Mesenchymal stem cell (in vitro differentiated cells and primary cell): ENCODE data around the gene RPL10.
A peak's percentile ranks its signal among the peaks of the same experiment; 100 is the strongest.

ENCODE experiments used
- DNase-seq: peaks from one replicate; pipeline ENCODE4 v3.0.0-alpha.2; 2013
- H2AFZ ChIP-seq: one replicate; pipeline ENCODE4 v1.6.1; 2013; ENCODE audit warnings: low read depth, mild to moderate bottlenecking, control low read depth, inconsistent platforms, low read length, moderate library complexity
- H2AK5ac ChIP-seq: 2 replicates; pipeline ENCODE4 v1.6.1; 2013; ENCODE audit warnings: low read length, moderate library complexity, mild to moderate bottlenecking, inconsistent platforms; ENCODE audit not compliant: severe bottlenecking
- H2BK120ac ChIP-seq: one replicate; pipeline ENCODE4 v1.6.1; 2013; ENCODE audit warnings: low read depth, mild to moderate bottlenecking, inconsistent platforms, low read length, moderate library complexity
- H2BK12ac ChIP-seq, 2 experiments: one replicate each; pipeline ENCODE4 v1.6.1; 2013; ENCODE audit warnings: inconsistent platforms in 2 of 2, low read length in 2 of 2, mild to moderate bottlenecking in 2 of 2, moderate library complexity in 2 of 2, control low read depth in 1 of 2
- H2BK15ac ChIP-seq: one replicate; pipeline ENCODE4 v1.6.1; 2013; ENCODE audit warnings: mild to moderate bottlenecking, low read depth, inconsistent platforms; ENCODE audit not compliant: poor library complexity, severe bottlenecking
- H2BK5ac ChIP-seq: 2 replicates; pipeline ENCODE4 v1.6.1; 2013; ENCODE audit warnings: low read depth, mild to moderate bottlenecking, low read length, control low read depth, inconsistent platforms; ENCODE audit not compliant: poor library complexity, severe bottlenecking
- H3K14ac ChIP-seq, 2 experiments: one replicate each; pipeline ENCODE4 v1.6.1; 2013; ENCODE audit warnings: inconsistent platforms in 2 of 2, low read length in 2 of 2, control low read depth in 1 of 2, mild to moderate bottlenecking in 1 of 2, moderate library complexity in 1 of 2
- H3K18ac ChIP-seq, 2 experiments: one replicate each; pipeline ENCODE4 v1.6.1; 2013; ENCODE audit warnings: inconsistent platforms in 2 of 2, low read length in 2 of 2, control low read depth in 1 of 2, low read depth in 1 of 2, mild to moderate bottlenecking in 1 of 2
- H3K23ac ChIP-seq, 2 experiments: one replicate each; pipeline ENCODE4 v1.6.1; 2013; ENCODE audit warnings: inconsistent platforms in 2 of 2, low read length in 2 of 2, mild to moderate bottlenecking in 2 of 2, moderate library complexity in 2 of 2, control low read depth in 1 of 2
- H3K27ac ChIP-seq: 2 replicates; pipeline ENCODE4 v1.5.1; 2013; ENCODE audit warnings: mild to moderate bottlenecking, moderate library complexity, low read length, control low read depth, inconsistent platforms; ENCODE audit not compliant: poor library complexity, severe bottlenecking
- H3K27me3 ChIP-seq, 2 experiments: 2 replicates each; pipeline versions ENCODE4 v1.6.1 to v1.7.0; 2013; ENCODE audit warnings: low read length in 2 of 2, mild to moderate bottlenecking in 2 of 2, moderate library complexity in 2 of 2, control low read depth in 1 of 2, inconsistent platforms in 1 of 2; ENCODE audit not compliant: control insufficient read depth in 1 of 2, insufficient read depth in 1 of 2
- H3K36me3 ChIP-seq, 2 experiments: 2 replicates each; pipeline versions ENCODE4 v1.6.1 to v1.7.0; 2013; ENCODE audit warnings: low read length in 2 of 2, control low read depth in 1 of 2, inconsistent platforms in 1 of 2, low read depth in 1 of 2, mild to moderate bottlenecking in 1 of 2; ENCODE audit not compliant: insufficient read depth in 2 of 2, control insufficient read depth in 1 of 2
- H3K4ac ChIP-seq, 2 experiments: one replicate each; pipeline ENCODE4 v1.6.1; 2013; ENCODE audit warnings: inconsistent platforms in 2 of 2, low read length in 2 of 2, mild to moderate bottlenecking in 2 of 2, moderate library complexity in 2 of 2, control low read depth in 1 of 2, low read depth in 1 of 2
- H3K4me1 ChIP-seq: 2 replicates; pipeline ENCODE4 v1.6.1; 2013; ENCODE audit warnings: low read depth, low read length, control low read depth; ENCODE audit not compliant: control insufficient read depth, insufficient read depth
- H3K4me2 ChIP-seq: 2 replicates; pipeline ENCODE4 v1.6.1; 2013; ENCODE audit warnings: low read length, mild to moderate bottlenecking, inconsistent platforms; ENCODE audit not compliant: poor library complexity, severe bottlenecking
- H3K4me3 ChIP-seq, 2 experiments: 2 replicates each; pipeline versions ENCODE4 v1.5.1 to v1.7.0; 2013; ENCODE audit warnings: low read length in 2 of 2, mild to moderate bottlenecking in 2 of 2, control low read depth in 1 of 2, low read depth in 1 of 2; ENCODE audit not compliant: insufficient read depth in 1 of 2
- H3K79me1 ChIP-seq: replicated peaks from 2 replicates; pipeline ENCODE4 v1.6.1; 2013; ENCODE audit warnings: mild to moderate bottlenecking, control low read depth, low read length, inconsistent platforms; ENCODE audit not compliant: poor library complexity, severe bottlenecking
- H3K9ac ChIP-seq: 2 replicates; pipeline ENCODE4 v1.7.0; 2013; ENCODE audit warnings: mild to moderate bottlenecking, low read length, moderate library complexity
- H3K9me3 ChIP-seq: 2 replicates; pipeline ENCODE4 v1.7.0; 2013; ENCODE audit warnings: mild to moderate bottlenecking, low read length; ENCODE audit not compliant: control insufficient read depth
- H4K8ac ChIP-seq: one replicate; pipeline ENCODE4 v1.6.1; 2013; ENCODE audit warnings: inconsistent platforms, mild to moderate bottlenecking, low read length, moderate library complexity
- H4K91ac ChIP-seq: one replicate; pipeline ENCODE4 v1.6.1; 2013; ENCODE audit warnings: mild to moderate bottlenecking, low read length, inconsistent platforms
- WGBS: methylation state at CpG from one replicate; pipeline ENCODE4 v1.1.7; 2013; ENCODE audit warnings: mixed read lengths; 5-methylcytosine and 5-hydroxymethylcytosine counted together

RPL10 gene

DNA sequence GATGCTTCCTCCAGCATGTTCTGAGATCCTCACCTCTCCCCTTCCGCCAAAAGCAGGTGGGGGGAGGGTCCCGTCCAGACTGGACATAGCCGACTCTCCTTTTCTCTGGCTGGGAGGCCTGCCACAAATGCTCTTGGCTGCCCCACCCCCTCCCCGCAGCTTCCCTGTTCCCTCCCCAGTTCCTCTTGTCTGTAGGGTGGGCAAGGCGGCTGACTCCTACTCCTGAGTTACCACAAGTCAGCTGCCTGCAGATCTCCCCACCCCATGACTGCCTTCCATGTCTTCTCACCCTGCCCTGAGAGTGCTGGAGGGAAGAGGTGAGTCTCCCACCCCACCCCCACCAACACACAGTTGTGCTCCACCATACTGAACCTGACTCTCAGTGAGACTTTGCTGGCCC lies 33.2 kb downstream of the RPL10 start:
- Histone ChIP-seq H3K9ac (no peak overlapping the region), H2BK120ac (no peak overlapping the region), H3K79me1 (peaks cover 10% of the 10 kb centered on the region), H3K4ac (no peak overlapping the region), H3K36me3 (peaks cover 43 to 54% of the 10 kb centered on the region in 2 experiments), H4K91ac (no peak overlapping the region), H2BK12ac (peak overlapping the region in 1 of 2 experiments; percentile 52), H2BK15ac (no peak overlapping the region), H2AK5ac (no peak overlapping the region), H3K23ac (no peak overlapping the region), H2AFZ (no peak overlapping the region), H4K8ac (no peak overlapping the region), H3K4me1 (peaks cover 26% of the 10 kb centered on the region), H2BK5ac (no peak overlapping the region), H3K4me2 (no peak overlapping the region), H3K14ac (no peak overlapping the region), H3K27me3 (peaks cover 0 to 3% of the 10 kb centered on the region in 2 experiments), H3K18ac (no peak overlapping the region), H3K27ac (no peak overlapping the region), H3K4me3 (no peak overlapping the region), H3K9me3 (no peaks in the 10 kb centered on the region)
- 81% methylated on average over 3 of the region's 5 CpGs for WGBS
- DNase-seq = no peak

DNA sequence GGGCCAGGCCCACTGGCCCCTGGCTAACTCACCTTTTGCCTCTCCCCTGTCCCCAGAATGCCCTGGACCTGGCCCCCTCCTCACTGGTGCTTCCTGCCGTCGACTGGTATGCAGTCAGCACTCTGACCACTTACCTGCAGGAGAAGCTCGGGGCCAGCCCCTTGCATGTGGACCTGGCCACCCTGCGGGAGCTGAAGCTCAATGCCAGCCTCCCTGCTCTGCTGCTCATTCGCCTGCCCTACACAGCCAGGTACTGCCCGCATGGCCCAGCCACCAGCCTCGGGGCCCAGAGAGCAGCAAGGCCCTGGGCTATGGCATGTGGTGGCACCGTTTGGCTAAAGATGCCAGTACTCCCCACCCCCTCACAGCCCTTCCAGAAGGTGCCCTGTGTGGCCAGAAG lies 34.0 kb downstream of the RPL10 start:
- Histone ChIP-seq H3K4me3 (no peak overlapping the region), H3K4me1 (peaks cover 26% of the 10 kb centered on the region), H3K36me3 (peaks cover 43 to 55% of the 10 kb centered on the region in 2 experiments), H3K14ac (no peak overlapping the region), H2AFZ (no peak overlapping the region), H3K9me3 (no peaks in the 10 kb centered on the region), H3K9ac (no peak overlapping the region), H3K4ac (no peak overlapping the region), H3K18ac (no peak overlapping the region), H3K4me2 (no peak overlapping the region), H3K79me1 (peaks cover 10% of the 10 kb centered on the region), H4K8ac (no peak overlapping the region), H2BK120ac (no peak overlapping the region), H2BK15ac (no peak overlapping the region), H2BK5ac (no peak overlapping the region), H3K27me3 (peaks cover 0 to 3% of the 10 kb centered on the region in 2 experiments), H3K23ac (no peak overlapping the region), H4K91ac (no peak overlapping the region), H3K27ac (no peak overlapping the region), H2BK12ac (no peak overlapping the region), H2AK5ac (no peak overlapping the region)
- DNase-seq = no peak
- WGBS = 96% methylated on average over 4 of the region's 8 CpGs

- Histone ChIP-seq H2AK5ac (no peak overlapping the region), H3K79me1 (peaks cover 10% of the 10 kb centered on the region), H2BK15ac (no peak overlapping the region), H2BK5ac (no peak overlapping the region), H3K4me3 (no peak overlapping the region), H3K23ac (no peak overlapping the region), H4K8ac (no peak overlapping the region), H3K4ac (no peak overlapping the region), H3K9ac (no peak overlapping the region), H3K18ac (no peak overlapping the region), H2BK120ac (no peak overlapping the region), H3K14ac (no peak overlapping the region), H3K4me1 (peaks cover 28% of the 10 kb centered on the region), H4K91ac (no peak overlapping the region), H2AFZ (no peak overlapping the region), H3K27me3 (peaks cover 0 to 3% of the 10 kb centered on the region in 2 experiments), H2BK12ac (no peak overlapping the region), H3K9me3 (no peaks in the 10 kb centered on the region), H3K27ac (no peak overlapping the region), H3K36me3 (peaks cover 43 to 55% of the 10 kb centered on the region in 2 experiments), H3K4me2 (no peak overlapping the region)
- 97% methylated on average over 7 of the region's 7 CpGs for WGBS
- no peak for DNase-seq
Measured at GRCh38 chrX:154433605-154434004, 35.4 kb downstream of the RPL10 start.

GRCh38 chrX:154434394-154435168 lies 36.4 kb downstream of the RPL10 start:
- Histone ChIP-seq H3K14ac (no peak overlapping the region), H2AFZ (no peak overlapping the region), H3K79me1 (peaks cover 10% of the 10 kb centered on the region), H3K4ac (no peak overlapping the region), H2AK5ac (no peak overlapping the region), H2BK12ac (no peak overlapping the region), H2BK15ac (no peak overlapping the region), H4K8ac (no peak overlapping the region), H3K27me3 (peaks cover 0 to 3% of the 10 kb centered on the region in 2 experiments), H3K9ac (no peak overlapping the region), H3K9me3 (no peaks in the 10 kb centered on the region), H2BK5ac (no peak overlapping the region), H2BK120ac (no peak overlapping the region), H3K36me3 (peaks cover 43 to 64% of the 10 kb centered on the region in 2 experiments), H3K27ac (no peak overlapping the region), H3K23ac (no peak overlapping the region), H3K4me1 (peaks cover 30% of the 10 kb centered on the region), H3K4me3 (no peak overlapping the region), H3K18ac (no peak overlapping the region), H3K4me2 (no peak overlapping the region), H4K91ac (no peak overlapping the region)
- 100% methylated on average over 3 of the region's 7 CpGs for WGBS
- no peak for DNase-seq
